Stimulated activated CD8-positive, alpha-beta memory T cell treated with anti-CD3 and anti-CD28 coated beads, Interleukin-12 subunit alpha, Interleukin-12 subunit beta, amount 100 ng/mL, for 24 hours (primary cell): ENCODE results near the gene DLX1.

Experiments used
- DNase-seq: peaks from one replicate; pipeline ENCODE4 v3.0.0-alpha.2; 2020; ENCODE audit errors: extremely low read depth

The DLX1 gene

GRCh38 chr2:172098287-172098649 is 13.0 kb downstream of the DLX1 start:
- no peak for DNase-seq

DNA sequence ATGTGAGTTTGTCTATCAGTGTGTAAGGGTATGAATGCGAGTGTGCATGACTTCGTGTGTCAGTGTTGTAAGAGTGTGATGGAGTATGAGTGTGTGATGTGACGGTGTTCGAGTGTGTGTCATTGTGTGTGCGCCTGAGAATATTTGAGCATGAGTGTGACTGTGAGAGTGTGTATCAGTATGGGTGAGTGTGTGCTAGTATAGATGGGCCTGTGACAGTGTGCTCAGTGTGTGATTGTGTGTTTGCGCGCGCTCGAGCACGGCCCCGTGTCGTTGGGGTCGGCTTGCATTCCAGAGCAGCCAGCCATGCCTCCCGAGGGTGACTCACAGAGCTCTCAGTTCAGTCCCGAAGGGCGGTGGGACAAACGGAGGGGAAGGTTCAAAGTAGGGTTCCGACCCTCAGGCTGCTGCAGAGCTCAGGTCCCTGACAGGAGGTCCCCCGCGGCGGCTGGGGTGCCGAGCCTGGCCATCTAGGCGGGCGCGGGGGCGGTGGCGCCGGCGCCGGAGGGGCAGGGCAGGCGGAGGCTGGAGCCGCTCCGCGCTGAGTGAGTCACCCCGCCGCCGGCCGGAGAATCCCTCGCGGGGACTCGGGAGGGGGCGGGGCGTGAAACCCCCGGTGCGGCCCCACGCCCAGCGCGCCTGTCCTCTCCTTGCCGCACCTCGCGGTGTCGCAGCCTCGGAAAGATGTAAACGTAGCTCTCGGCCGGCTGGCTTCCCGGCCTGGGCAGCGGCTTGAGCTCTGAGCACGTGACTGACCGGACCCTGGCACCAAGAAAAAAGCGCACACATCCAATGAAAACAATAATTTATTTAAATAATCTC is 13.6 kb downstream of the DLX1 start:
- DNase-seq, result no peak

DNA sequence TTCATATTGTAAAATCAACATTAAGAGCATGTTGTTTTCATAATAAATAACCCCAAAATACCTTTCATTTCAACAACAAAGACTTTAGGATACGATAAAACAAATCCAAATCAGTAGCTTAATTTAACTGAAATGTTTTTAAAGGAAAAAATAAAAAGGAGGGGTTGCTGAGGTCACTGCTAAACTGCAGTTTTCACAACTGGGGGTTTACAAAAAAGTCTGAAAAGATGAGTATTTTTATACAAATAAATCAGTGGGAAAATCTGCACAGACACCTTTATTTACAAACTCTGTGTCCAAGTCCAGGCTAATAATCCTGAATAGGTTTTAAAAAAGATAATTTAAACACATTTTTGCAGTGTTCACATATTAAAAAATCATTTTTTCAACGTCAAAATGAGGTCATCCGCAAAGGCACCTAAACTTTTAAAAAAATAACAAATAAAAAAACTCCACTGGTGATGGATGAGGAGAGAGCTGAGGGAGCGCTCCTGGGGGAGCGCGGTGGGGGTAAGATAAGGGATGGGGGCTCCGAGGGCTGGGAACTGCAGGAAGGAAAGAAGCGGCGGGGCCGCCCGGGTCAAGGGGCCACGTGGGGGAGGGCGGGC is 14.3 kb downstream of the DLX1 start:
- no peak for DNase-seq

DNA sequence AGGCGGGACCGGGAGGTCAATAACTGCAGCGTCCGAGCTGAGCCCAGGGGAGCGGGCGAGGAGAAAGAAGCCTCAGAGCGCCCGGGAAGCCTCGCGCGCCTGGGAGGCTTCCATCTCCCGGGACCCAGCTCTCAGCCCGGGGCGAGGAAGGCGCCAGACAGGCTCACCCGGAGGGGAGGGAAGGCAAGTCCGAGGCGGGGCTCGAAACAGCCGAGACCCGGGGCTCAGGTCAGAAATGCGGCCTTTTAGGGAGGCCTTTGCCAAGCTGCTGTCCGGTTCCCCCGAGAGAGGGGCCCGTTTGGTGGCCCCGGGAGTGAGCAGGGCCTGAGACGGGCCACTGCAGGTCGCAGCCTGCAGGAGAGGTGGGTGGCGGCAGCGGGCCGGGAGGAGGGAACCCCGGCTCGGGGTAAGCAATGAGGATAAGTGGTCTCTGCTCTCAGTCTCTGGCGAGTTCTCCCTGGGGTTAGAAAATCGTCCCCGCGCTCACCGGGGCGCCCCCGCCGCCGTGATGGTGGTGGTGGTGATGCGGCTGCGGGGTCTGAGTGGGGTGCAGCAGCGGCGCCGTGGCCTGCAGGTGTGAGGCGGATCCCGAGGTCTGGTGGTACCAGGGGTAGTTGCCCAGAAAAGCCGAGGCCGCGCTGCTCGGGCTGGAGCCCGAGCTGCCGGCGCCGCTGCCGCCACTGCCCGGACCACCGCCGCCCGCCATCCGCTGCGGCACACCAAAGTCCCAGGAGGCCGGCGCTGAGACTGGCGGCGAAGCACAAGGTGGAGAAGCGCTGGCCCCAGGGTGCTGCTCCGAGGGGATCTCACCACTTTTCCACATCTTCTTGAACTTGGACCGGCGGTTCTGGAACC is 15.0 kb downstream of the DLX1 start:
- no peak for DNase-seq

DNA sequence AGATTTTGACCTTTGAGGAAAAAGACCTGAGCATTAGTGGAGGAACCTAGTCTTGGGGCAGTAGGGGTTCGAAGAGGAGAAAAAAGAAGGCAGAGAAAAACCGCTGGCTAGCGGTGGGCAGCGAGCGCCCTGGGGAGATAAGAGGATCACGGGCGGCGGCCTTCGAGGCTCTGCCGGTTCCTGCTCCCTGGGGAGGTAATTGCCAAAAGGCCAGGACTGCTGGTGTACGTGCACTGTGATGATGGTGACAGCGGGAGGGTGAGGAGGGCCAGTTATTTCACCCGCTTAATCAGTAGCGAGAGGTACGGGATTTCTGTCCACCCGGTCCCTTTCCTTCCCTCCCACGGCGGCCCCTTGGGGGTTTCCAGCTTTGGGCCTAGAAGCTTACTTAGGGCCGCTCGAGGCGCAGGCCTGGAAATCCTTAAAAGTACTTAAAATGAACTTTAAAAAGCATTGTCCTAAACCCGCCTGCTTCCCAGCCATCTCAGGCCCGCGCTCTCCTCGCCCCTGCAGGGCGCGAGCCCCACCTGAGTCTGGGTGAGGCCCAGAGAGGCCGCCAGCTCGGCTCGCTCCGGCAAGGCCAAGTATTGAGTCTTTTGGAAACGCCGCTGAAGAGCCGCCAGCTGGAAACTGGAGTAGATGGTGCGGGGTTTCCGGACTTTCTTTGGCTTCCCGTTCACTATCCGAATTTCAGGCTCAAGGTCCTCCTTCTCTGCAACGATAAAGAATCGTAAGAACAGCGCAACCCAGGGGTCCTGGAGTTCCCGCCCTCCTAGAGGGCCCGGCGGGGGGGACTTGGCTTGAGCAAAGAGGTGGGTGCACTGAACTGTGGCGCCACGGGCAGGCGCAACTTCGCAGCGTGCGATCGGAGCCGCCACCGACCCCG is 15.9 kb downstream of the DLX1 start:
- DNase-seq, result no peak

DNA sequence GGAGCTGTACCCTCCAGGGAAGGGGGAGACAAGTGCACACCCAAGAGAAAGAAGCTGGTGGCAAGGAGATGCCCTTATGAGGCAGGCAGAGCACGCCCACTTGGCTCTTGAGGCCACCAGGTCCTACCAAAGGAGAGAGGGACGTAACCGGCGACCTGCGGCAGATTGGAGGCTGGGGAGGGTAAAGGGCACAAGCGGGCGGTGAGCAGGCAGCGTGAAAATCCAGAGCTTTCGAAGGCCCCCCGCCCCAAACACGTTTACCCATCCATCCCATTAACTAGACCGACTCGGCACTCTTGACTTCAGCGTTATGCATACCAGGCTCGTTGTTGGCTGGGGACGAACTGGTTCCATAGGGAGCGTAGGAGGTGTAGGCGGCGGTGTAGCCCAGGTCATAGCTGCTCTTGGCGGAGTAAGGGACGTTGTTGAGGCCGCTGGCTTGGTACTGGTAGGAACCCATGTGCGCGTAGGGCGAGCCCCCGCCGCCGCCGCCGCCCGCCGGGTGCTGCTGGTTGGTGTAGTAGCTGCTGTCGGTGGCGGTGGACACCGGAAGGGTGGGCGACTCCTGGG is 16.6 kb downstream of the DLX1 start:
- no peak for DNase-seq

- DNase-seq, result no peak
Measured at GRCh38 chr2:172102391-172103359, 17.4 kb downstream of the DLX1 start, which contains the start of gene DLX2. Gene DLX2 (minus strand): TSS chr2:172102900. CDS start chr2:172102538, 362 bp downstream.

- DNase-seq, result no peak
Measured at GRCh38 chr2:172103471-172104272, 18.4 kb downstream of the DLX1 start.

GRCh38 chr2:172105471-172106107 is 20.3 kb downstream of the DLX1 start:
- no peak for DNase-seq

GRCh38 chr2:172106108-172106961 is 21.0 kb downstream of the DLX1 start:
- no peak for DNase-seq

GRCh38 chr2:172107690-172108586 is 22.6 kb downstream of the DLX1 start:
- no peak for DNase-seq

- DNase-seq, result no peak
Measured at GRCh38 chr2:172108587-172108930, 23.3 kb downstream of the DLX1 start.

DNA sequence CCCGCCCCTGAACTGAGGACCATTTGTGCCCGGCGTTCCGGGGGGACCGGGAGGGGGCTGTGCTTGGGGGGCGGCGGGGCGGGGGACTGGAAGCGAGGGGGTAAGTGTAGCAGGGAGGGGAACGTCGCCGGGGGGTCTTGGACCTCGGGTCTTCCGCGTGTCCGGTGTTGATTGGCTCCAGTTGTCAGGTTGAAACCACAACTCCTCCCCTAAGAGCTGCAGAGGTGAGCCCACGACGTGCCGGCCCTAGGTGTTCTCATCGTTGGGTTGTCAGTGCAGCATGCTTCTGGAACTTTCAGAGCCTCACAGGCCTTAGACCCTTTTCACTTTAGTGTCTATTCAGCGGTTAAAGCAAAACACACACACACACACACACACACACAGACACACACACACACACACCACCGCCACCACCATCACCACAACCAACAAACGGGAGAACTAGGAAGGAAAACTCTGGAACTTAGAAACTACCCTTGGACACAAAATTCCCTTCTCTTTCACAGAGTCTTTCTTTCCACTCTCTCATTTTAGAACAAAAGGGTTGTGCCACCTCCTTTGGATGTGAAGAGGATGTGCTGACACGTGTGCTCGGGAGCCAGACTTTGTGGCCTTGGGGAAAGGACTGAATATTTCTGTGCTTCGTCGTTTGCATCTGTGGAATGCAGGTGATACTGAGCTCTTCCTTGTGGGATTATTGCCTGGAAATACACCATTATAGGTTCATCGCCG is 24.1 kb downstream of the DLX1 start:
- DNase-seq, result no peak

- DNase-seq, result no peak
Measured at GRCh38 chr2:172109988-172110811, 24.9 kb downstream of the DLX1 start.

GRCh38 chr2:172113617-172114016 is 28.3 kb downstream of the DLX1 start:
- DNase-seq, result no peak
